Measurements from ENCODE around the gene HSDL1. TPM values are rescaled to one million over a fixed set of nuclear protein-coding genes. Genes with fewer than 3 reads are reported as not detected.
A peak's percentile ranks its signal among the peaks of the same experiment; 100 is the strongest.

The HSDL1 gene
- total RNA-seq, 1 donor from 2014 or later: 29.2 TPM

GRCh38 chr16:84186685-84187437 lies 41.9 kb upstream of the HSDL1 start, which contains the start of gene TAF1C:
TAF1C (minus strand) TSS chr16:84187057; CDS start chr16:84184988, 2,069 bp downstream.
- peaks cover 3% of the 10 kb centered on the region for H3K27me3 Mint-ChIP-seq (ENCODE audit: low read depth, unreplicated experiment)
- H3K4me3 ChIP-seq (ENCODE audit: insufficient read depth, low read depth, low read length): peak within 1 kb of the TSS; percentile 86
- H3K36me3 Mint-ChIP-seq (ENCODE audit: low read depth, unreplicated experiment): peaks cover 9% of the 10 kb centered on the region
- DNase-seq (ENCODE audit: low read depth): peak; percentile 80
- H3K27ac Mint-ChIP-seq (ENCODE audit: unreplicated experiment): peak within 1 kb of the TSS; percentile 69
- peak within 1 kb of the TSS; percentile 92 for H3K9ac ChIP-seq (ENCODE audit: low read length)
- no peaks in the 10 kb centered on the region for H3K27me3 ChIP-seq (ENCODE audit: insufficient read depth, low read length)
- peaks cover 3% of the 10 kb centered on the region for H3K36me3 ChIP-seq (ENCODE audit: insufficient read depth, low read length)
- H3K9me3 ChIP-seq (ENCODE audit: insufficient read depth, low read depth, low read length): no peaks in the 10 kb centered on the region
- H3K27ac ChIP-seq (ENCODE audit: low read depth, low read length): peak within 1 kb of the TSS; percentile 48
- H3K4me1 ChIP-seq (ENCODE audit: insufficient read depth, low read length): peaks cover 5% of the 10 kb centered on the region
- peak within 1 kb of the TSS; percentile 84 for H3K4me2 ChIP-seq (ENCODE audit: low read length)
- H4K20me1 ChIP-seq (ENCODE audit: insufficient read depth, low read length): peaks cover 28% of the 10 kb centered on the region
- H3K4me1 Mint-ChIP-seq (ENCODE audit: low read depth, unreplicated experiment): peaks cover 3% of the 10 kb centered on the region
- FAIRE-seq: no peak
- peak within 1 kb of the TSS; percentile 94 for H3K4me3 Mint-ChIP-seq (ENCODE audit: unreplicated experiment)
- TF ChIP-seq CTCF (IDR thresholded peaks at IDR 0.05; ENCODE audit: insufficient read depth, low read depth, low read length) (peak; percentile 78), EZH2 (IDR thresholded peaks at IDR 0.05; ENCODE audit: insufficient read depth, low read length) (no peak)
- H3K79me2 ChIP-seq (ENCODE audit: insufficient read depth, low read length): peaks cover 43% of the 10 kb centered on the region
- peak within 1 kb of the TSS; percentile 97 for H2AFZ ChIP-seq (ENCODE audit: low read depth, low read length)
- no peaks in the 10 kb centered on the region for H3K9me3 Mint-ChIP-seq (ENCODE audit: unreplicated experiment)

DNA sequence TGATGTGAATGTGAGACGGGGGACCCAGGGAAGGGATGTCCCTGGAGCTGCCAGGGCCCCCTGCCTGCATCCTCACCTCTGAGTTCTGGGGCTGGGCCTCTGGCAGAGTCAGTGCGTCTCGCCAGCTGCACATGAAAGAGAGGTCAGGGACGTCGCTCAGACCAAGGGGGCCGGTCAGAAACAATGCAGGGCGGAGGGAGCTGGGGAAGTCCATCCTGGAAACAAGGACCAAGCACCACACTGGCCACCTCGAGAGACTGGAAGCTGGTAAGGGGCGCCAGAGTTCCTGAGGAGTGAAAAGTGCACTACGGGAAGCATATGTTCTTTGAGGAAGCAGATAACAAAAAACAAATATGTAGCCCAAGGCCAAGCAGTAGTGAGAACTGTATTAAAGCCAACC lies 39.8 kb upstream of the HSDL1 start:
- no peak for TF ChIP-seq CTCF (IDR thresholded peaks at IDR 0.05; ENCODE audit: insufficient read depth, low read depth, low read length)
- TF ChIP-seq EZH2 (IDR thresholded peaks at IDR 0.05; ENCODE audit: insufficient read depth, low read length): no peak
- Histone ChIP-seq H2AFZ (ENCODE audit: low read depth, low read length) (no peak overlapping the region), H3K4me1 (ENCODE audit: insufficient read depth, low read length) (peaks cover 5% of the 10 kb centered on the region), H3K9me3 (ENCODE audit: insufficient read depth, low read depth, low read length) (no peaks in the 10 kb centered on the region), H3K27ac (ENCODE audit: low read depth, low read length) (no peak overlapping the region), H3K27me3 (ENCODE audit: insufficient read depth, low read length) (no peaks in the 10 kb centered on the region), H3K4me2 (ENCODE audit: low read length) (no peak overlapping the region), H4K20me1 (ENCODE audit: insufficient read depth, low read length) (peaks cover 28% of the 10 kb centered on the region), H3K4me3 (ENCODE audit: insufficient read depth, low read depth, low read length) (no peak overlapping the region), H3K9ac (ENCODE audit: low read length) (no peak overlapping the region), H3K36me3 (ENCODE audit: insufficient read depth, low read length) (peaks cover 3% of the 10 kb centered on the region), H3K79me2 (ENCODE audit: insufficient read depth, low read length) (peaks cover 43% of the 10 kb centered on the region)
- peaks cover under 1% of the 10 kb centered on the region for H3K27me3 Mint-ChIP-seq (ENCODE audit: low read depth, unreplicated experiment)
- FAIRE-seq (no peak), DNase-seq (ENCODE audit: low read depth) (no peak)
- H3K4me1 Mint-ChIP-seq (ENCODE audit: low read depth, unreplicated experiment): peaks cover 3% of the 10 kb centered on the region
- H3K27ac Mint-ChIP-seq (ENCODE audit: unreplicated experiment): peak overlapping the region; percentile 2
- peak overlapping the region; percentile 94 for H3K4me3 Mint-ChIP-seq (ENCODE audit: unreplicated experiment)
- H3K36me3 Mint-ChIP-seq (ENCODE audit: low read depth, unreplicated experiment): peaks cover 9% of the 10 kb centered on the region
- no peaks in the 10 kb centered on the region for H3K9me3 Mint-ChIP-seq (ENCODE audit: unreplicated experiment)

All from astrocyte (in vitro differentiated cells and primary cell).